HG03039 (cell line): ENCODE results near the gene FGF1.

Experiments
- ATAC-seq: cut with Tn5 transposase; IDR thresholded peaks from one replicate; pipeline ENCODE4 v1.9.1; 2021; ENCODE audit warnings: mild to moderate bottlenecking, moderate library complexity; ENCODE audit not compliant: unreplicated experiment

Gene FGF1

GRCh38 chr5:142544946-142545649, 140.8 kb downstream of the FGF1 start:
- ATAC-seq: no peak

GRCh38 chr5:142544071-142544753, 141.7 kb downstream of the FGF1 start:
- no peak for ATAC-seq

DNA sequence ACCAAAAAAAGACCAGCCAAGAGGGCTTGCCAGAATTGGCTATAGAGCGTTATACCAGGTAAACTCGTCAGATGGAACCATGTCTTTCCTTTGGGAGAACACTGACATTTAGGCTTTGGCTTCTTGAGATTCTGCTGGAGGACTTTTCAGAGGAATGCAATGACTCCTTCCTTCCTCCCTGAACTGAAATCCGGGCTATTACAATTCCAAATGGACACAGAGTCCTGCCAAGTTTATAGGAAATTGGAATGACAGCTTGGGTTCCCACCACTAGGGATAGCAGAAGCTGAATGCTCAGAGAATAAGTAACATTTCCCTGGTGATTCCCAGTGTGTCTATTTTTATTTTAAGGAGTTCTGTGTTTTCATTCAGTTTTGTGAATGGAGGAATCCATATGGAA, 143.0 kb downstream of the FGF1 start:
- ATAC-seq: no peak
